ENCODE data around the gene LIN7C. TPM values are rescaled to one million over a fixed set of nuclear protein-coding genes. Genes with fewer than 3 reads are reported as not detected.
"Not testable (repeated sequence)": the region's sequence is repeated elsewhere in the genome, so short reads cannot be mapped to it uniquely, and the experiment has no call there.

Gene LIN7C
- total RNA-seq, 1 donor from 2014 or later: 15.1 TPM

DNA sequence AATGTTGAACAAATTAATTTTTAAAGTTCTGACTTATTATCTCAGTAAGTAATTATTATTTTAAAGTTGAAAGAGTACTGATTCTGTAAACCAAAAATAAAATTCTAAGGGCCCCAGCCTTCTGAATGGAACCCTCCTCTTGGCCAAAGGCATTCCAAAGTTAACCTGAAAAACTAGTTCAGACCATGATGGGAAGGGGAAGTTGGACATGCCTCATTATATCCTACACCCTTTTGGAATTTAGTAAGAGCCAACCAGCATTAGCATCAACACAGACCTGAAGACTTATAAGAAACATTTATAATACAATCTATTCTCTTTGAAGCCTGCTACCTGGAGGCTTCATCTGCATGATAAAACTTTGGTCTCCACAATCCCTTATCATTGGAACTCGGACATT is 52.9 kb downstream of the LIN7C start:
- Histone ChIP-seq H3K27ac (no peak overlapping the region), H3K36me3 (no peaks in the 10 kb centered on the region), H3K9me3 (no peaks in the 10 kb centered on the region), H3K4me1 (peaks cover 0 to 7% of the 10 kb centered on the region in 2 donors), H3K4me3 (no peak overlapping the region), H3K27me3 (no peaks in the 10 kb centered on the region)
- intact Hi-C loops (cut with DNase I): no loop called here
- no peak for DNase-seq (ENCODE audit: low spot score in 2 of 2)
- TF ChIP-seq, protein P1, sequence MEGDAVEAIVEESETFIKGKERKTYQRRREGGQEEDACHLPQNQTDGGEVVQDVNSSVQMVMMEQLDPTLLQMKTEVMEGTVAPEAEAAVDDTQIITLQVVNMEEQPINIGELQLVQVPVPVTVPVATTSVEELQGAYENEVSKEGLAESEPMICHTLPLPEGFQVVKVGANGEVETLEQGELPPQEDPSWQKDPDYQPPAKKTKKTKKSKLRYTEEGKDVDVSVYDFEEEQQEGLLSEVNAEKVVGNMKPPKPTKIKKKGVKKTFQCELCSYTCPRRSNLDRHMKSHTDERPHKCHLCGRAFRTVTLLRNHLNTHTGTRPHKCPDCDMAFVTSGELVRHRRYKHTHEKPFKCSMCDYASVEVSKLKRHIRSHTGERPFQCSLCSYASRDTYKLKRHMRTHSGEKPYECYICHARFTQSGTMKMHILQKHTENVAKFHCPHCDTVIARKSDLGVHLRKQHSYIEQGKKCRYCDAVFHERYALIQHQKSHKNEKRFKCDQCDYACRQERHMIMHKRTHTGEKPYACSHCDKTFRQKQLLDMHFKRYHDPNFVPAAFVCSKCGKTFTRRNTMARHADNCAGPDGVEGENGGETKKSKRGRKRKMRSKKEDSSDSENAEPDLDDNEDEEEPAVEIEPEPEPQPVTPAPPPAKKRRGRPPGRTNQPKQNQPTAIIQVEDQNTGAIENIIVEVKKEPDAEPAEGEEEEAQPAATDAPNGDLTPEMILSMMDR (IDR thresholded peaks at IDR 0.05): no peak

DNA sequence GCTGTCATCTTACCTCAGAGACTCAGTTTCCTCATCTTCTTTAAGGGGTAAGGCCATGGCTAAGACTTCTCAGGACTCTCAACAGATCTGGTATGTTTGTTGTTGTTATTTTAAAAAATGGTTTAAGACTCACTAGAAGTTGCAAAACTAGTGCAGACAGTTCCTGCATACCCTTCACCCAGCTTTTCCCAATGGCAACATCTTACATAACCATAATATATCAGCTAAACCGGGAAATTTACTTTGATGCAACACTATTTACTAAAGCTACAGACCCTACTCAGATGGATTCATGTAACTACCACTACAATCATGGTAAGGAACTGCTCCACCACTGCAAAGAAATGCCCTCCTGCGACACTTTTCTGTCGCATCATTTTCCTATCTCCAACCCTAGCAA is 54.4 kb downstream of the LIN7C start:
- H3K4me1 ChIP-seq: peaks cover 0 to 7% of the 10 kb centered on the region in 2 donors
- H3K27ac ChIP-seq: no peak overlapping the region
- no peaks in the 10 kb centered on the region for H3K9me3 ChIP-seq
- DNase-seq (ENCODE audit: low spot score in 2 of 2): no peak
- H3K27me3 ChIP-seq: no peaks in the 10 kb centered on the region
- TF ChIP-seq, protein P1 (IDR thresholded peaks at IDR 0.05): no peak
- no peaks in the 10 kb centered on the region for H3K36me3 ChIP-seq
- intact Hi-C loops (cut with DNase I): no loop called here
- no peak overlapping the region for H3K4me3 ChIP-seq

DNA sequence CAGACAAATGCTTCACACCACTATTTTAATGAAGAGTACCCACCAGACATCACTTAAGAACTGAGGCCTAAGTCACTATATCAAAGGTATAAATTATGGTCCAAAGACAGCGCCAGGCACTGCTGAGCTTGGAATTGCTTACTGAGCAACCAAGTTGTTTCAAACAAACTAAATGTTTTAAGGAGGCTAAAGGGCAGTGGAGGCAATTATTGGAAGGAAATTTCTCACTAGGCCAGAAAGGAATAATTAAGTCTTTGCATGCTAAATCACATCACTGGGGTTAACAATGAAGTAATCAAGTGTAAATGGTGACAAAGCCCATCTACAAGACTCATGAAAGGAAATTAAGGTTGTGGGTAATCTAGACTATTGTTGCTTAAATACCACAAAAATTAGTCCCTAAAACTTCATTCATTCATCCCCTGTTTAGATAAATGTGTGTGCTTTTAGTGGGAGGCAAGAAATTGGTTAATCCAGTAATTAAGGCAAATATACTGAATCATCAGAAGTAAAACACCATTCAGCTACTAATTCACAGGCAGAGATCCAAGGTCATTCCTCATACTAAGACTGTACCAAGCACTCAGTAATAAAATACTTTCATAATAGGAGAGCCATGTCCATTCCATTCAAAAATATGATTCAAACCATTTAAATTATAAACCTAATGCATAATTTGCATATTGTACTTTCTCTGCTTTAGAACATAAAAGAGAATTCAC is 55.2 kb downstream of the LIN7C start:
- no peak overlapping the region for H3K27ac ChIP-seq
- no peak overlapping the region for H3K4me3 ChIP-seq
- TF ChIP-seq, protein P1 (IDR thresholded peaks at IDR 0.05): no peak
- no peak for DNase-seq (ENCODE audit: low spot score in 2 of 2)
- no peaks in the 10 kb centered on the region for H3K36me3 ChIP-seq
- H3K9me3 ChIP-seq: no peaks in the 10 kb centered on the region
- intact Hi-C loops (cut with DNase I): no loop called here
- H3K4me1 ChIP-seq: peaks cover 0 to 7% of the 10 kb centered on the region in 2 donors
- H3K27me3 ChIP-seq: no peaks in the 10 kb centered on the region

DNA sequence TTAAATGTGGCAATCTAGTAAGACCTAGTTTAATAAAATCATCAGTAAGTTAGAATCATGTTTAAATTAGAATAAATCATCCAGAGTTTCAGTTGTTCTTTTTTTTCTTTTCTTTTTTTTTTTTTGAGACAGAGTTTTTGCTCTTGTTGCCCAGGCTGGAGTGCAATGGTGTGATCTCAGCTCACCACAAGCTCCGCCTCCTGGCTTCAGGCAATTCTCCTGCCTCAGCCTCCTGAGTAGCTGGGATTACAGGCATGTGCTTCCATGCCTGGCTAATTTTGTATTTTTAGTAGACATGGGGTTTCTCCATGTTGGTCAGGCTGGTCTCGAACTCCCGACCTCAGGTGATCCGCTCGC is 58.4 kb downstream of the LIN7C start:
- H3K4me1 ChIP-seq; DNase-seq (ENCODE audit: low spot score in 2 of 2); H3K9me3 ChIP-seq; intact Hi-C loops (cut with DNase I); H3K27ac ChIP-seq; H3K4me3 ChIP-seq; H3K36me3 ChIP-seq; H3K27me3 ChIP-seq: not testable (repeated sequence)

DNA sequence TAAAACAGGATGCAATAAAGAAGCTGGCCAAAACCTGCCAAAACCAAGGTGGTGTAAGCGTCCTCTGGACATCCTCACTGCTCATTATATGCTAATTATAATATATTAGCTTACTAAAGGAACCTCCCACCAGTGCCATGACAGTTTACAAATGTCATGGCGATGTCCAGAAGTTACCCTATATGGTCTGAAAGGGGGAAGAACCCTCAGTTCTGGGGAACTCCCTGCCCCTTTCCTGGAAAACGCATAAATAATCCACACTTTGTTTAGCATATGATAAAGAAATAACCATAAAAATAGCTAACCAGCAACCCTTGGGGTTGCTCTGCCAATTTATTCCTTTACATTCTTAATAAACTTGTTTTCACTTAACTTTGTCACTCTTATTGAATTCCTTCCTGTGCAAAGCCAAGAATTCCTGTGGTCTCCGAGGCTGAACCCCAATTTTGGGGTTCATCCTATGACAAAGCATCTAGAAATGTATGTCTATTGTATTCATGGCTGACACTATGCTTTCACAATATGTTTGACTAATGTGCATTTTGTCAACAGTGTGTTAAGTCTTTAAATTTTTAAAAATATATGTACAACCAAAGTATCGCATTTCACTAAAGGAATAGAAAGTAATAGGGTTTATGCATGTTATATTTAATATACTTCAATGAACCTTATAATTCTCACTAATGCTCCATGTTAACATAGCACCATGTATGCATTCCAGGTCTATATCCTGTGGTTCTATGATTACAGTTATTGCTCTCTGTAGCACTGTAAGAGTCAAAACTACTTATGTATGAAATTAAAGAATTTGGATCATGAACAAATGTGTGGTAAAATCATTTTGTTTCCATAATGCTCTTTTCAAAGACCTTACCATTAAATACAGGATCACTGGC is 59.0 kb downstream of the LIN7C start:
- Histone ChIP-seq H3K36me3 (no peaks in the 10 kb centered on the region), H3K4me3 (no peak overlapping the region), H3K4me1 (peaks cover 0 to 3% of the 10 kb centered on the region in 2 donors), H3K9me3 (no peaks in the 10 kb centered on the region), H3K27ac (no peak overlapping the region), H3K27me3 (no peaks in the 10 kb centered on the region)
- intact Hi-C loops (cut with DNase I): no loop called here
- TF ChIP-seq, protein P1 (IDR thresholded peaks at IDR 0.05): no peak
- DNase-seq (ENCODE audit: low spot score in 2 of 2): no peak

DNA sequence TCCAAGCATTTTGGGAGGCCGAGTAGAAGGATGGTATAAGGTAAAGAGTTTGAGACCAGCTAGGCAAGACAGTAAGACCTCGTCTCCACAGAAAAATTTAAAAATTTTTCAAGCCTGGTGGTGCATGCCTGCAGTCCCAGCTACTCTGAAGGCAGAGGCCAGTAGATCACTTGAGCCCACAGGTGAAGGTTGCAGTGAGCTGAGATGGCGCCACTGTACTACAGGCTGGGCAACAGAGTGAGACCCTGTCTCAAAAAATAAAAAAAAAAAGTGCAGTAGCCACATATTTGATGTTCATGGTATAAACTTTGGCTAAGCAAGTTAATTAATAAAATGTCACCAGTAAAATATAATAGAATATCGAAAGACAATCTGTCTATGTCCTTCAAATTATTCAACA is 60.9 kb downstream of the LIN7C start:
- Histone ChIP-seq H3K27ac (no peak overlapping the region), H3K4me1 (peaks cover 0 to 3% of the 10 kb centered on the region in 2 donors), H3K4me3 (no peak overlapping the region), H3K9me3 (no peaks in the 10 kb centered on the region), H3K27me3 (no peaks in the 10 kb centered on the region), H3K36me3 (no peaks in the 10 kb centered on the region)
- intact Hi-C loops (cut with DNase I): no loop called here
- TF ChIP-seq, protein P1 (IDR thresholded peaks at IDR 0.05): no peak
- DNase-seq (ENCODE audit: low spot score in 2 of 2): no peak
